ENCODE measurements around the gene PRKN.

DNA sequence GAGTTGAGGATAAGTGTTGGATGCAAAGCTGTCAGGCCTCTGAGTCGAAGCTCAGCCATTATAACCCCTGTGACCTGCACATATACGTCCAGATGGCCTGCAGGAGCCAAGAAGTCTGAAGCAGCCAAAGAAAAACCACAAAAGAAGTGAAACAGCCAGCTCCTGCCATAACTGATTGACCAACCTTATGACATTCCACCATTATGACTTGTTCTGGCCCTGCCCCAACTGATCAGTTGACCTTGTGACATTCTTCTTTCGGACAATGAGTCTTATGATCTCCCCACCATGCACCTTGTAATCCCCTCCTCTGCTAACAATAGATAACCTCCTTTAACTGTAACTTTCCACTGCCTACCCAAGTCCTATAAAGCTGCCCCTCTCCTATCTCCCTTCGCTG lies 1320.0 kb downstream of the PRKN start:
- TF ChIP-seq, protein P1, sequence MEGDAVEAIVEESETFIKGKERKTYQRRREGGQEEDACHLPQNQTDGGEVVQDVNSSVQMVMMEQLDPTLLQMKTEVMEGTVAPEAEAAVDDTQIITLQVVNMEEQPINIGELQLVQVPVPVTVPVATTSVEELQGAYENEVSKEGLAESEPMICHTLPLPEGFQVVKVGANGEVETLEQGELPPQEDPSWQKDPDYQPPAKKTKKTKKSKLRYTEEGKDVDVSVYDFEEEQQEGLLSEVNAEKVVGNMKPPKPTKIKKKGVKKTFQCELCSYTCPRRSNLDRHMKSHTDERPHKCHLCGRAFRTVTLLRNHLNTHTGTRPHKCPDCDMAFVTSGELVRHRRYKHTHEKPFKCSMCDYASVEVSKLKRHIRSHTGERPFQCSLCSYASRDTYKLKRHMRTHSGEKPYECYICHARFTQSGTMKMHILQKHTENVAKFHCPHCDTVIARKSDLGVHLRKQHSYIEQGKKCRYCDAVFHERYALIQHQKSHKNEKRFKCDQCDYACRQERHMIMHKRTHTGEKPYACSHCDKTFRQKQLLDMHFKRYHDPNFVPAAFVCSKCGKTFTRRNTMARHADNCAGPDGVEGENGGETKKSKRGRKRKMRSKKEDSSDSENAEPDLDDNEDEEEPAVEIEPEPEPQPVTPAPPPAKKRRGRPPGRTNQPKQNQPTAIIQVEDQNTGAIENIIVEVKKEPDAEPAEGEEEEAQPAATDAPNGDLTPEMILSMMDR (IDR thresholded peaks at IDR 0.05), result no peak
- no peak for TF ChIP-seq POLR2A (IDR thresholded peaks at IDR 0.05)
